ENCODE results near the gene QPCTL.

The QPCTL gene

DNA sequence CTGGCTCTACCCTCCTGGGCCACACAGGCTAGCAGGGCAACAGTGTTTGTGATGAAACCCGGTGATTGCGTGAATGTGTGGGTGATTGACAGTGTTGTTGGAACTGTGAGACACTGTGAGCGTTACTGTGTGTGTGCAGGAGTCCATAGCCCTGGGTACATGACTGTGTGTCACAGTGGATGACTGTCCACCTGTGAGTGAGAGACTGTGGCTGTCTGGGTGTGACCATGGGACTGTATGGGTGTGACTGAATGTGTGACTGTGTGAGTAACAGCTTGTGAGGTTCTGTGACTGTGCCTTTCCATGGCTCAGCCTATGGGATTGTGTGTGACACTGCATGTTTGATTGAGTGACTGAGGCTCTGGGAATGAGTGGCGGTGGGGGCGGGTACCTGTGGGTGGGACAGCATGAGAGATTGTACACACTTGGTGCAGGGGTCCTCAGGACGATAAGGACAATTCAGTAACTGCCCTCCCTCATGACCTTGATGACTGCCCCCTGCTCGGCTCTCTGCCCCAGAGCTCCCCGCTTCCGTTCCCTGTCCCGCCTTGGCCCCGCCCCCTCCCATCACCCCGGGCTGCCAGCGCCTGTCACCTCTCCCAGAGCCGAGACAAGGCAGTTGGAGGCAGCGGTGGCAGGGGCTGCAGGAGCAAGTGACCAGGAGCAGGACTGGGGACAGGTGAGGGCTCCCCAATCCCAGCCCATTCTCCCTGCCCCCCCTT lies 24.7 kb upstream of the QPCTL start, which contains the start of gene GIPR:
GIPR (plus strand) TSS at position 602 of the 722 bp plus-strand sequence. CDS start 1,300 bp downstream, outside the sequence.
- no peak within 1 kb of the TSS for H3K27ac ChIP-seq
- in situ Hi-C loops (cut with HindIII; ENCODE audit: low pct_ligation_motif_present, low sequenced_read_pairs): no loop called here
- peak within 1 kb of the TSS; percentile 37 for H3K4me3 ChIP-seq (ENCODE audit: low read depth, low read length)
- peak; percentile 25 for DNase-seq
- H3K36me3 ChIP-seq (replicated peaks): no peaks in the 10 kb centered on the region
- no peaks in the 10 kb centered on the region for H3K27me3 ChIP-seq (replicated peaks)
- TF ChIP-seq, protein P1, sequence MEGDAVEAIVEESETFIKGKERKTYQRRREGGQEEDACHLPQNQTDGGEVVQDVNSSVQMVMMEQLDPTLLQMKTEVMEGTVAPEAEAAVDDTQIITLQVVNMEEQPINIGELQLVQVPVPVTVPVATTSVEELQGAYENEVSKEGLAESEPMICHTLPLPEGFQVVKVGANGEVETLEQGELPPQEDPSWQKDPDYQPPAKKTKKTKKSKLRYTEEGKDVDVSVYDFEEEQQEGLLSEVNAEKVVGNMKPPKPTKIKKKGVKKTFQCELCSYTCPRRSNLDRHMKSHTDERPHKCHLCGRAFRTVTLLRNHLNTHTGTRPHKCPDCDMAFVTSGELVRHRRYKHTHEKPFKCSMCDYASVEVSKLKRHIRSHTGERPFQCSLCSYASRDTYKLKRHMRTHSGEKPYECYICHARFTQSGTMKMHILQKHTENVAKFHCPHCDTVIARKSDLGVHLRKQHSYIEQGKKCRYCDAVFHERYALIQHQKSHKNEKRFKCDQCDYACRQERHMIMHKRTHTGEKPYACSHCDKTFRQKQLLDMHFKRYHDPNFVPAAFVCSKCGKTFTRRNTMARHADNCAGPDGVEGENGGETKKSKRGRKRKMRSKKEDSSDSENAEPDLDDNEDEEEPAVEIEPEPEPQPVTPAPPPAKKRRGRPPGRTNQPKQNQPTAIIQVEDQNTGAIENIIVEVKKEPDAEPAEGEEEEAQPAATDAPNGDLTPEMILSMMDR (IDR thresholded peaks at IDR 0.05; ENCODE audit: low read depth, low read length, missing control alignments): no peak

DNA sequence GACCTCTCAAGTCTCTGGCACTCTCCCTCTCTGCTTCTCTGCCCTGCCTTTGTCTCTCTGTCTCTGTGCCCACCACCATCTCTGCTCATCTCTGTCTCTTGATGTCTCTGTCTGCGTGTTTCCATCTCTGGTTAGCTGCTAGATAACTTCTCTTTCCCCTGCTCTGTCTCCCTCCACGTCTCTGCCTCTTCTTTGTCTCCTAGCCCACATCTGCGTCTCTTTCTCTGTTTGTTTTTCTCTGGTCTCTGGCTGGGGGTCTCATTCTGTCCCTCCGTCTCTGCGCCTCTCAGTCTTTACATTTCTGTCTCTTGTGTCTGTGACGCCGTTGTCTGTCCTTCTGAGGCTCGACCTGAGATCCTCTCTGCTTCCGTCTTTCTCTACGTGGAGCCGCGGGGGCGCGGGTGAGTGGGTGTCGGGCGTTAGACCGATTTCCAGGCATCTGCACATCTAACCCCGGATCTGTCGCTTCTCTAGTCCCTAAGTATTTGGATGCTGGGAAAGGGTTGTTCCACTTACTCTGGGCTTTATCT lies 24.1 kb upstream of the QPCTL start:
- in situ Hi-C loops (cut with HindIII; ENCODE audit: low pct_ligation_motif_present, low sequenced_read_pairs): no loop called here
- TF ChIP-seq, protein P1 (IDR thresholded peaks at IDR 0.05; ENCODE audit: low read depth, low read length, missing control alignments): no peak
- Histone ChIP-seq H3K4me3 (ENCODE audit: low read depth, low read length) (peak overlapping the region; percentile 37), H3K36me3 (replicated peaks) (no peaks in the 10 kb centered on the region), H3K27me3 (replicated peaks) (no peaks in the 10 kb centered on the region), H3K27ac (no peak overlapping the region)
- DNase-seq: no peak

GRCh38 chr19:45670670-45671453 lies 21.6 kb upstream of the QPCTL start:
- in situ Hi-C loops (cut with HindIII; ENCODE audit: low pct_ligation_motif_present, low sequenced_read_pairs): no loop called here
- H3K4me3 ChIP-seq (ENCODE audit: low read depth, low read length): peak overlapping the region; percentile 17
- H3K27ac ChIP-seq: no peak overlapping the region
- TF ChIP-seq, protein P1 (IDR thresholded peaks at IDR 0.05; ENCODE audit: low read depth, low read length, missing control alignments): no peak
- no peaks in the 10 kb centered on the region for H3K36me3 ChIP-seq (replicated peaks)
- peak; percentile 68 for DNase-seq
- no peaks in the 10 kb centered on the region for H3K27me3 ChIP-seq (replicated peaks)

DNA sequence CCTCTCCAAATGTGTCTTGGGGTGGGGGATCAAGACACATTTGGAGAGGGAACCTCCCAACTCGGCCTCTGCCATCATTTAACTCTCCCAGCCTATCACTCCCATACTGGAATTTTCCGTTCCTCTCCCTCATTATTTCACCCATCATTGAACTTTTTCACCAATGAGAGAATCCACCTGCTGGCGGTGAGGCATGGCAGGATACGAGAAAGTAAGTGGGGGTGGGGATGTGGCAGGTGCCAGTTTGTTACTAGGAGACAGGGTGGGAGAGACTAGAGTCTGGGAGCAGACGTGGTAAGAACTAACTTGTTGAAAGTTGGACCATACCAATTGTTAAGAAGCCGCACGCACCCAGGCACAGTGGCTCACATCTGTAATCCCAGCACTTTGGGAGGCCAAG lies 17.5 kb upstream of the QPCTL start:
- DNase-seq: no peak
- TF ChIP-seq, protein P1 (IDR thresholded peaks at IDR 0.05; ENCODE audit: low read depth, low read length, missing control alignments): no peak
- H3K27me3 ChIP-seq (replicated peaks): no peaks in the 10 kb centered on the region
- in situ Hi-C loops (cut with HindIII; ENCODE audit: low pct_ligation_motif_present, low sequenced_read_pairs): no loop called here
- no peaks in the 10 kb centered on the region for H3K36me3 ChIP-seq (replicated peaks)
- H3K4me3 ChIP-seq (ENCODE audit: low read depth, low read length): no peak overlapping the region
- no peak overlapping the region for H3K27ac ChIP-seq

GRCh38 chr19:45676851-45677263 lies 15.6 kb upstream of the QPCTL start:
- no peak for DNase-seq
- no peak overlapping the region for H3K27ac ChIP-seq
- TF ChIP-seq, protein P1 (IDR thresholded peaks at IDR 0.05; ENCODE audit: low read depth, low read length, missing control alignments): no peak
- H3K36me3 ChIP-seq (replicated peaks): no peaks in the 10 kb centered on the region
- in situ Hi-C loops (cut with HindIII; ENCODE audit: low pct_ligation_motif_present, low sequenced_read_pairs): no loop called here
- H3K4me3 ChIP-seq (ENCODE audit: low read depth, low read length): peak overlapping the region; percentile 22
- no peaks in the 10 kb centered on the region for H3K27me3 ChIP-seq (replicated peaks)
